IMR-90 (cell line): ENCODE data around the gene NKD1. TPM values are rescaled to one million over a fixed set of nuclear protein-coding genes. Genes with fewer than 3 reads are reported as not detected.

Source experiments
- ATAC-seq: fragments of 200-7000 bp; cut with Tn5 transposase; 2 replicates; pipeline ENCODE4 v1.9.1; 2020; ENCODE audit warnings: low read depth, mild to moderate bottlenecking, moderate library complexity
- BruUV-seq: library from RNA; stranded (reverse); fragments of 400-500 nt; replicated peaks from 2 replicates; lab custom pipeline; 2021; lab: Mats Ljungman, UMichigan
- CTCF ChIA-PET: fragments of 300-600 bp; formaldehyde crosslinking; extraction: SDS; loops from one replicate; lab custom pipeline; 2021; ENCODE audit warnings: antibody characterized with exemption; lab: Yijun Ruan, JAX
- POLR2A ChIA-PET: fragments of 300-600 bp; sonication (Branson Sonifier 250); formaldehyde crosslinking; loops from one replicate; lab custom pipeline; 2022; ENCODE audit warnings: antibody characterized with exemption; ENCODE audit not compliant: unreplicated experiment; lab: Charles Lee
- DNase-seq: peaks from one replicate; pipeline ENCODE4 v3.0.0; 2013
- H2AFZ ChIP-seq: replicated peaks from 2 replicates; pipeline ENCODE3; 2013; ENCODE audit warnings: low read length, mild to moderate bottlenecking; ENCODE audit not compliant: poor library complexity
- H2AK5ac ChIP-seq: 2 replicates; pipeline ENCODE4 v1.6.1; 2013; ENCODE audit warnings: low read depth, low read length, inconsistent platforms
- H2AK9ac ChIP-seq: replicated peaks from 2 replicates; pipeline ENCODE3; 2013; ENCODE audit warnings: mild to moderate bottlenecking, low read depth, low read length, moderate library complexity; ENCODE audit not compliant: poor library complexity
- H2BK120ac ChIP-seq: 2 replicates; pipeline ENCODE4 v1.6.1; 2013; ENCODE audit warnings: low read depth, low read length, inconsistent platforms
- H2BK15ac ChIP-seq: 3 replicates; pipeline ENCODE4 v1.6.1; 2013; ENCODE audit warnings: low read depth, low read length, inconsistent platforms
- H2BK20ac ChIP-seq: 2 replicates; pipeline ENCODE4 v1.6.1; 2013; ENCODE audit warnings: low read depth, mild to moderate bottlenecking, inconsistent platforms, low read length, moderate library complexity
- H2BK5ac ChIP-seq: 2 replicates; pipeline ENCODE4 v1.6.1; 2013; ENCODE audit warnings: mild to moderate bottlenecking, low read depth, low read length, inconsistent platforms; ENCODE audit not compliant: poor library complexity, severe bottlenecking
- H3K14ac ChIP-seq: replicated peaks from 2 replicates; pipeline ENCODE4 v1.6.1; 2013; ENCODE audit warnings: low read depth, low read length, inconsistent platforms
- H3K18ac ChIP-seq: 2 replicates; pipeline ENCODE4 v1.6.1; 2013; ENCODE audit warnings: low read depth, low read length, control low read depth
- H3K23ac ChIP-seq: 2 replicates; pipeline ENCODE4 v1.6.1; 2013; ENCODE audit warnings: low read depth, low read length, inconsistent platforms
- H3K27ac ChIP-seq: 2 replicates; pipeline ENCODE4 v1.5.1; 2013; ENCODE audit warnings: mild to moderate bottlenecking, control low read depth, low read length; ENCODE audit not compliant: insufficient read depth
- H3K27me3 ChIP-seq: 2 replicates; pipeline ENCODE4 v1.6.1; 2013; ENCODE audit warnings: low read length; ENCODE audit not compliant: control insufficient read depth, insufficient read depth
- H3K36me3 ChIP-seq: 2 replicates; pipeline ENCODE4 v1.6.1; 2013; ENCODE audit warnings: low read length, mixed read lengths; ENCODE audit not compliant: control insufficient read depth, insufficient read depth
- H3K4ac ChIP-seq: 2 replicates; pipeline ENCODE4 v1.6.1; 2013; ENCODE audit warnings: low read depth, low read length, inconsistent platforms
- H3K4me1 ChIP-seq: 2 replicates; pipeline ENCODE4 v1.6.1; 2013; ENCODE audit warnings: low read length, mixed read lengths; ENCODE audit not compliant: control insufficient read depth, insufficient read depth
- H3K4me2 ChIP-seq: 2 replicates; pipeline ENCODE4 v1.6.1; 2013; ENCODE audit warnings: low read depth, mild to moderate bottlenecking, control low read depth, low read length, moderate library complexity
- H3K4me3 ChIP-seq: 2 replicates; pipeline ENCODE4 v1.5.1; 2013; ENCODE audit warnings: low read depth, mild to moderate bottlenecking, control low read depth, low read length, moderate library complexity; ENCODE audit not compliant: insufficient read depth
- H3K56ac ChIP-seq: 2 replicates; pipeline ENCODE4 v1.6.1; 2013; ENCODE audit warnings: low read length, inconsistent platforms; ENCODE audit not compliant: insufficient read depth; ENCODE audit errors: extremely low read depth
- H3K79me1 ChIP-seq, 2 experiments: 2 replicates each; pipeline ENCODE4 v1.6.1; 2013; ENCODE audit warnings: low read length in 2 of 2, inconsistent platforms in 1 of 2, low read depth in 1 of 2
- H3K9ac ChIP-seq: 2 replicates; pipeline ENCODE4 v1.6.1; 2013; ENCODE audit warnings: low read depth, low read length, control low read depth
- H3K9me1 ChIP-seq: 2 replicates; pipeline ENCODE4 v1.6.1; 2013; ENCODE audit warnings: low read length, inconsistent platforms; ENCODE audit not compliant: insufficient read depth
- H3K9me3 ChIP-seq: 2 replicates; pipeline ENCODE4 v1.6.1; 2013; ENCODE audit warnings: low read length; ENCODE audit not compliant: control insufficient read depth, insufficient read depth
- H4K20me1 ChIP-seq: 2 replicates; pipeline ENCODE4 v1.6.1; 2013; ENCODE audit warnings: low read length, inconsistent platforms; ENCODE audit not compliant: insufficient read depth
- H4K5ac ChIP-seq: 2 replicates; pipeline ENCODE4 v1.6.1; 2013; ENCODE audit warnings: mild to moderate bottlenecking, low read depth, low read length, control low read depth
- H4K8ac ChIP-seq, 2 experiments: 2 replicates each; pipeline ENCODE4 v1.6.1; 2013; ENCODE audit warnings: low read depth in 2 of 2, low read length in 2 of 2, control low read depth in 1 of 2, inconsistent platforms in 1 of 2
- H4K91ac ChIP-seq: 2 replicates; pipeline ENCODE4 v1.6.1; 2013; ENCODE audit warnings: low read depth, low read length, inconsistent platforms; ENCODE audit not compliant: insufficient read depth
- BHLHE40 ChIP-seq: fragments of 150-350 bp; IDR thresholded peaks from 2 replicates; pipeline ENCODE4 v1.6.1; 2016; ENCODE audit warnings: mild to moderate bottlenecking, low read depth, low read length
- CHD1 ChIP-seq: IDR thresholded peaks from 2 replicates; pipeline ENCODE4 v1.6.1; 2012; ENCODE audit warnings: low read depth, low read length, improper control_type of control experiment
- CTCF ChIP-seq: conservative IDR thresholded peaks from 2 replicates; pipeline ENCODE4 v1.5.1; 2012; ENCODE audit warnings: mild to moderate bottlenecking, low read depth, low read length, improper control_type of control experiment
- FOS ChIP-seq: fragments of 150-350 bp; IDR thresholded peaks from 2 replicates; pipeline ENCODE4 v1.6.1; 2016; ENCODE audit warnings: low read depth, low read length
- MAFK ChIP-seq: IDR thresholded peaks from 2 replicates; pipeline ENCODE4 v1.6.1; 2012; ENCODE audit warnings: low read depth, low read length, improper control_type of control experiment
- MAZ ChIP-seq: IDR thresholded peaks from 2 replicates; pipeline ENCODE4 v1.6.1; 2012; ENCODE audit warnings: low read depth, mild to moderate bottlenecking, low read length, improper control_type of control experiment, moderate library complexity, borderline replicate concordance
- MXI1 ChIP-seq: IDR thresholded peaks from 2 replicates; pipeline ENCODE4 v1.6.1; 2012; ENCODE audit warnings: low read depth, mild to moderate bottlenecking, low read length, moderate library complexity, borderline replicate concordance
- NFE2L2 ChIP-seq: fragments of 150-350 bp; IDR thresholded peaks from 2 replicates; pipeline ENCODE4 v1.6.1; 2016; ENCODE audit warnings: low read depth, mild to moderate bottlenecking, low read length
- RAD21 ChIP-seq: IDR thresholded peaks from 2 replicates; pipeline ENCODE4 v1.6.1; 2012; ENCODE audit warnings: low read length, improper control_type of control experiment
- RCOR1 ChIP-seq: IDR thresholded peaks from 2 replicates; pipeline ENCODE4 v1.6.1; 2012; ENCODE audit warnings: mild to moderate bottlenecking, low read length, improper control_type of control experiment; ENCODE audit not compliant: insufficient replicate concordance
- RFX5 ChIP-seq: IDR thresholded peaks from 2 replicates; pipeline ENCODE4 v1.8.0; 2012; ENCODE audit warnings: low read depth, mild to moderate bottlenecking, low read length, moderate library complexity
- SMC3 ChIP-seq: fragments of 150-350 bp; IDR thresholded peaks from 2 replicates; pipeline ENCODE4 v1.6.1; 2016; ENCODE audit warnings: low read depth, mild to moderate bottlenecking, antibody characterized with exemption, low read length, moderate library complexity
- WGBS, 2 experiments: methylation state at CpG; one replicate each; pipeline versions ENCODE4 v1.1.5 to v1.1.7; 2013; ENCODE audit warnings: missing lambda C conversion rate in 2 of 2; ENCODE audit not compliant: insufficient read length in 1 of 2; ENCODE audit errors: extremely low coverage in 2 of 2; 5-methylcytosine and 5-hydroxymethylcytosine counted together
- dilution Hi-C: fragments of 300-500 bp; cut with HindIII; formaldehyde crosslinking; loops from one replicate; pipeline ENCODE4 v1.14.3; 2018; ENCODE audit warnings: low sequenced_read_pairs; ENCODE audit not compliant: unreplicated experiment
- in situ Hi-C: fragments of 300-500 bp; cut with MboI; formaldehyde crosslinking; loops from 3 replicates; pipeline ENCODE4 v1.14.3; 2019; ENCODE audit warnings: low sequenced_read_pairs, inconsistent platforms, mixed read lengths
- intact Hi-C: fragments of 100-400 bp; cut with micrococcal nuclease; formaldehyde crosslinking; loops from 2 replicates; pipeline ENCODE4 v1.10.0; 2022
- polyA plus RNA-seq, 3 experiments: library from polyadenylated mRNA; depleted of rRNA; stranded (reverse); fragments of >200 nt; gene quantifications; 2 replicates each; pipeline ENCODE4 v1.2.3, GENCODE V29; 2012; ENCODE audit warnings: low replicate concordance in 1 of 3
- total RNA-seq: library from RNA; depleted of rRNA; stranded (reverse); fragments of >200 nt; gene quantifications from 2 replicates; pipeline ENCODE4 v1.2.3, GENCODE V29; 2012

The NKD1 gene
- total and polyA plus RNA-seq, 2 of the 4 experiments (the other 2 are of a cell fraction): not detected

DNA sequence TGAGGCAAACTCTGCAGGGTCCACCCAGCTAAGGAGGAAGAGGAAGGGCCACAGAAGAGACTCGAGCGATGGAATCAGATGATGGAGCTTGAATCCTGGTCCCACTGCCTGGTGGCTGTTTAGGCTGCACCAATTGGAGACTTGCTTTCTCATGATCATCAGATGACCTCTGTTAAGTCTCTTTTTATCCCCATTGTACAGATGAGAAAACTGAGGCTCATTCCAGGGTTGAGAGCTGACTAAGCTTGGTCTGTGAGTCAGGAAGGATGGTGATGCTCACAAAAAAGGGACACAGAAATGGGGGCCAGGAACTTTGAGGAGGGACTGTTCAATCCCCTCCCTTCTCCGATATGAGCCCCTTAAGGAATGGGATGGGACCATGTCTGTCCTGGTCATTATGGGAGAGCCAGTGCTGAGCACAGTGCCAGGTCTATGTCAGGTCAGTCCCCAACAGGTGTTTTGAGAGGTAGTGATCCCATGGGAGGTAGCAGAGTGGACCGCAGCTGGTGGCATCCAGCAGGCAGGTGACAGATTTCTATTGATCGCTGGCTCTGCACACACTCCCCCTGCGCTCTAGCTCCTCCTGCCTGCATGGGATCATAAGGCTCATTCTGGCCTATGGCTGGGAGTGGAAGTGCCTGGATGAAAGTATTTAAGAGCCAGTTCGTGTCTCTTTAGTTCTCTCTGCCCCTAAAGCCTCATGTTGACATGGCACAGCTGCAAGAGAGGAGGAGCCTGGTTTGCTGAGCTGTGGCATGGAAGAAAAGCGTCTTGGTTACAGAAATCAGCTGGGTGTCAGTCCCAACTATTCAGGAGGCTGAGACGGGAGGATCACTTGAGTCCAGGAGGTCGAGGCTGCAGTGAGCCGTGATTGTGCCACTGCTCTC lies 105.7 kb downstream of the NKD1 start:
- Histone ChIP-seq H2BK5ac (no peak overlapping the region), H2BK20ac (no peak overlapping the region), H3K4me3 (no peak overlapping the region), H3K79me1 (no peaks in the 10 kb centered on the region), H3K14ac (no peak overlapping the region), H3K36me3 (no peaks in the 10 kb centered on the region), H3K18ac (no peak overlapping the region), H2AK5ac (no peak overlapping the region), H3K56ac (no peak overlapping the region), H2BK15ac (no peak overlapping the region), H3K4me1 (no peaks in the 10 kb centered on the region), H3K9ac (no peak overlapping the region), H4K91ac (no peak overlapping the region), H2AK9ac (no peak overlapping the region), H2AFZ (no peak overlapping the region), H3K9me3 (no peaks in the 10 kb centered on the region), H4K5ac (no peak overlapping the region), H3K4me2 (no peak overlapping the region), H3K4ac (no peak overlapping the region), H3K23ac (no peak overlapping the region), H3K27me3 (peaks cover 6% of the 10 kb centered on the region; the same call in 1 of the 2 replicates), H2BK120ac (no peak overlapping the region), H3K27ac (no peak overlapping the region), H4K8ac (no peak overlapping the region), H3K9me1 (no peaks in the 10 kb centered on the region), H4K20me1 (no peaks in the 10 kb centered on the region)
- 37% methylated on average over 3 of the region's 11 CpGs; no CpG with 5 or more reads in 1 of the 2 experiments for WGBS, 2 experiments
- intact Hi-C loops (no loop called here), in situ Hi-C loops (loop anchor here (25.0 kb wide), 1 partner anchor 442 kb away; no protein-coding TSS in a partner anchor), dilution Hi-C loops (no loop called here)
- no TSS peak for BruUV-seq
- POLR2A ChIA-PET: no interaction called here
- ATAC-seq: no peak
- DNase-seq: no peak
- TF ChIP-seq SMC3 (no peak), CTCF (no peak), FOS (no peak), RAD21 (no peak), MAFK (no peak), MAZ (no peak), CHD1 (no peak), RFX5 (no peak), RCOR1 (no peak), MXI1 (no peak), NFE2L2 (no peak), BHLHE40 (no peak)
- CTCF ChIA-PET: interaction anchor here (1.9 kb wide), 1 partner anchor 11 kb away, joined by 11 read pairs; no protein-coding TSS in a partner anchor
